Stimulated activated CD8-positive, alpha-beta memory T cell treated with anti-CD3 and anti-CD28 coated beads, Interleukin-12 subunit alpha, Interleukin-12 subunit beta, amount 100 ng/mL, for 4 hours (primary cell): ENCODE results near the gene CHAT.

Source experiments
- DNase-seq: peaks from one replicate; pipeline ENCODE4 v3.0.0-alpha.2; 2020; ENCODE audit warnings: low read depth

The CHAT gene

GRCh38 chr10:49688920-49689319, 75.1 kb downstream of the CHAT start:
- no peak for DNase-seq

GRCh38 chr10:49689882-49690510, 76.2 kb downstream of the CHAT start:
- no peak for DNase-seq

- DNase-seq: no peak
These were observed 77.0 kb downstream of the CHAT start for GRCh38 chr10:49690698-49691356.

GRCh38 chr10:49691588-49691987, 77.8 kb downstream of the CHAT start:
- no peak for DNase-seq

- DNase-seq: no peak
These were observed 80.6 kb downstream of the CHAT start for GRCh38 chr10:49694466-49694865.

- DNase-seq: no peak
These were observed 82.5 kb downstream of the CHAT start for GRCh38 chr10:49696311-49696710.

GRCh38 chr10:49698679-49699078, 84.8 kb downstream of the CHAT start:
- DNase-seq: no peak

- DNase-seq: no peak
These were observed 86.4 kb downstream of the CHAT start for GRCh38 chr10:49700211-49700610.

- DNase-seq: no peak
These were observed 87.2 kb downstream of the CHAT start for GRCh38 chr10:49700997-49701396.

- DNase-seq: no peak
These were observed 93.7 kb downstream of the CHAT start for GRCh38 chr10:49707585-49707984.

GRCh38 chr10:49709934-49710333, 96.1 kb downstream of the CHAT start:
- DNase-seq: no peak

GRCh38 chr10:49710966-49711365, 97.1 kb downstream of the CHAT start:
- no peak for DNase-seq

GRCh38 chr10:49711481-49711880, 97.6 kb downstream of the CHAT start:
- DNase-seq: no peak

- DNase-seq: no peak
These were observed 99.4 kb downstream of the CHAT start for GRCh38 chr10:49713266-49713665.
